K562 treated with DMSO at 1 percent for 12 hours (cell line): ENCODE measurements around the gene YJEFN3. TPM values are rescaled to one million over a fixed set of nuclear protein-coding genes. Genes with fewer than 3 reads are reported as not detected.

ENCODE experiments used
- total RNA-seq: library from RNA; unstranded; fragments of 300-600 nt; gene quantifications from 2 replicates; pipeline ENCODE4 v1.2.3, GENCODE V29; 2022; ENCODE audit not compliant: insufficient read depth

Gene YJEFN3
- 9.8 and 11.4 TPM in 2 replicates for total RNA-seq

GRCh38 chr19:19528721-19529490 lies at the start of gene YJEFN3:
Gene YJEFN3, plus strand, starts transcription at chr19:19528911. Its CDS starts 22 bp downstream, at chr19:19528933.

DNA sequence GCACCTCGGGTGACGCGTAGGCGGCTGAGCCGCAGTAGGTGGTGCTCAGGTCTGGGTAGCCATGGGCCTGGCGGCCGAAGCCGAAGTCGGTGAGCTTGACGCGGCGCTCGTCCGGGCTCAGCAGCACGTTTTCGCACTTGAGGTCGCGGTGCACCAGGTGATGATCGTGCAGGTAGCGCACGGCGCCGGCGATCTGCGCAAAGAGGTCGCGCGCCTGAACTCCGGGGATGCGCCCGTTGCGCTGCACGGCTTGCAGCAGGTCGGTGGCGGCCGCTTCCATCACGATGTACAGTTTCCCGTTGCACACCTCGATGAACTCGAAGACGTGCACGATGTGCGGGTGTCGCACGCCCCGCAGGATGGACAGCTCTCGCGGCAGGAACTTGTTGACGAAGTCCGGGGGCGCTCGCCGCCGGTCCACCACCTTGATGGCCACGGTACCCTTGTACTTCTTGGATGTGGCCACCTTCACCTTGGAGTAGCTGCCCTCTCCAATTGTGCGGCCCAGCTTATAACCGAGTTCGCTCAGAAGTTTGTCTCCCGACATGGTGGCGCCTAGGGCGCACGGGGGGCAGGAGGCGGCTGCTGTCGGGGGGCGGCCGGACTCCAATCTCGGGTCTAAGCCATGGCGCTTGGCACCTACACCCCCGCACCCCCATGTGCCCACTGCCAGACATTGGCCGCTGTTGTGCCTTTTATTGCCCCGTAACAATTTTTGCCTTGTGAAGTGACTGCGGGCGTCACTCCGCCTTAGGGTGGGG lies 13.7 kb upstream of the YJEFN3 start, which contains the start of gene TSSK6:
Gene TSSK6 (minus strand): TSS at position 668 of the 761 bp plus-strand sequence. CDS start 121 bp downstream, at position 547.

GRCh38 chr19:19515642-19516519 lies 12.8 kb upstream of the YJEFN3 start, which contains the start of gene NDUFA13:
Gene NDUFA13, plus strand, starts transcription at chr19:19516225. Its CDS starts 14 bp downstream, at chr19:19516239.

DNA sequence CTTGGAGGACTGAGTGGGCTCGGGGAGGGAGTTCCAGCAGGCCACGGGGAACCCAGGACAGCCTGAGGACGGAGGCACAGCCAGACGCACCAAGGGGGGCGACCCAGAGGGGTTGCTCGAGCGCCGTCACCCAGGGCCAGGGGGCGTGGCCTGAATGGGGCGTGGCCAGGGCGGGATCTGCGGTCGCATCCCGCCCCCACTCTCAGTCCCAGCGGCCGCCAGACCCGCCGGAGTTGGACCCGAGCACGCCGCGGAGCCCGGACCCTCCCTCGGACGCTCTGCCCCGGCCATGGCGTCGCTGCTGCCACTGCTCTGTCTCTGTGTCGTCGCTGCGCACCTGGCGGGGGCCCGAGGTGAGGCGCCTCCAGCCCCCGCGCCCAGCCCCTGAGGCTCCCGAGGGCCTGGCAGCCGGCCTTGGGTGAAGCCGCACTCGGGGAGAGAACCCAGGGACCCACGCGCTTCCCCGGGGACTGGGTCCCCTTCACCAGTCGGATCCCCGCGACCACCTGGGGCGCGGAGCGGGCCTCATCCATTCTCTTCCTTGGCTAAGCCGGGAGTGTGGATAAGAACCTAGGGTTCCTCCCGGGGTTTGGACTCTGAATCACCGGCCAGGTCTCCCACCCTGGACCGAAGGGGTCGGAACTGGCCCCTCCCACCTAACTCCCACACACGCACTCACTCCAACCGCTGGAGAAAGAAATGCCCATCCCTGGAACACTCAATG lies 9.5 kb downstream of the YJEFN3 start, which contains the start of gene CILP2:
Gene CILP2 (plus strand): TSS at position 205 of the 724 bp plus-strand sequence. CDS start 85 bp downstream, at position 290.

Other genes with a start within 250 kb of the YJEFN3 start
- gene SUGP1, start 208.4 kb upstream of the YJEFN3 start, total RNA-seq = 32.2 and 56.4 TPM in 2 replicates
- 16.3 and 45.1 TPM in 2 replicates for gene MAU2, start 208.1 kb upstream of the YJEFN3 start, total RNA-seq
- gene GATAD2A, start 123.2 kb upstream of the YJEFN3 start, total RNA-seq = 22.7 and 61.2 TPM in 2 replicates
- gene TSSK6, start 13.4 kb upstream of the YJEFN3 start, total RNA-seq = 3.4 and 5.9 TPM in 2 replicates
- gene NDUFA13, start 12.7 kb upstream of the YJEFN3 start, total RNA-seq = 213 and 492 TPM in 2 replicates
- gene CILP2, start 9.4 kb downstream of the YJEFN3 start, total RNA-seq = 0.77 TPM in 1 of 2 replicates, not detected in the other
- gene PBX4, start 89.8 kb downstream of the YJEFN3 start, total RNA-seq = 1.8 and 4.2 TPM in 2 replicates
- gene LPAR2, start 99.3 kb downstream of the YJEFN3 start, total RNA-seq = 7.2 and 25.0 TPM in 2 replicates
- 5.3 and 19.1 TPM in 2 replicates for gene GMIP, start 114.7 kb downstream of the YJEFN3 start, total RNA-seq
- gene ATP13A1, start 134.8 kb downstream of the YJEFN3 start, total RNA-seq = 37.4 and 88.1 TPM in 2 replicates
- 8.4 and 10.2 TPM in 2 replicates for gene ZNF101, start 139.9 kb downstream of the YJEFN3 start, total RNA-seq
- gene ZNF14, start 204.2 kb downstream of the YJEFN3 start, total RNA-seq = 1.5 and 4.6 TPM in 2 replicates